HG02759 (cell line): Measurements from ENCODE around the gene AUNIP.
"Not testable (repeated sequence)": the region's sequence is repeated elsewhere in the genome, so short reads cannot be mapped to it uniquely, and the experiment has no call there.

ENCODE experiments used
- ATAC-seq: cut with Tn5 transposase; IDR thresholded peaks from one replicate; pipeline ENCODE4 v1.9.1; 2021; ENCODE audit warnings: mild to moderate bottlenecking, moderate library complexity; ENCODE audit not compliant: unreplicated experiment

AUNIP gene

DNA sequence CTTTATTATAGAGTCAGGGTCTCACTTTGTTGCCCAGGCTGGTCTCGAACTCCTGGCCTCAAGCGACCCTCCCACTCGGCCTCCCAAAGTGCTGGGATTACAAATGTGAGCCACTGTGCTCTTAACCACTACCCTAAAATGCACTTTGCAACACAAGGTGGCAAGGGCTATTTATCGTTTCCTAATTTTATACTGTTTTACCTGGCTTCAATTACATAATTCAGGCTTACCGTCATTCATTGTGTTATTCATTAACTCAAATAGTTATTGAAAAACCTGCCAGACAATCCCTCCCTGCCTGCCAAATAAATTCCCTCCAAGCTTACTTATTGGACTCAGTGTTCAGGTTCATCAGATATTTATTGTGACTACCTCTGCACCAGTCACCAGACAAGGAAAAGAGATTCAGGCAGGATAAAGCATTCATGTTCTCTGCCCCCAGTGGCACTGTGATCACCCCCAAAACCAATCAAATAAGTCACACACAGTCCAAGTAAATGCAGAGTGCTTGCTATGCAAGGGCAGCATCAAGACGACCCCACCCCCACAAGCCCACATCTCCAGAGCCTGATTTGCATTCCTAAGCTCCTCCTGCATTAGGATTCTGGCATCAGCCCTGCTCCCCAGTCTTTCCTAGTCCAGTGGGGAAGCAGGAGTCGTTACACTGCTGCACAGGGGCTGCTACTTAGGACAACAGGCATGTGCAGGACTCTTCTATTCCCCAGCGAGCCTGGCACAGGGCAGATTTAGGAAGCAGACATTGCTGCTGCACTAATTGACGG lies 8.1 kb upstream of the AUNIP start:
- no peak for ATAC-seq

DNA sequence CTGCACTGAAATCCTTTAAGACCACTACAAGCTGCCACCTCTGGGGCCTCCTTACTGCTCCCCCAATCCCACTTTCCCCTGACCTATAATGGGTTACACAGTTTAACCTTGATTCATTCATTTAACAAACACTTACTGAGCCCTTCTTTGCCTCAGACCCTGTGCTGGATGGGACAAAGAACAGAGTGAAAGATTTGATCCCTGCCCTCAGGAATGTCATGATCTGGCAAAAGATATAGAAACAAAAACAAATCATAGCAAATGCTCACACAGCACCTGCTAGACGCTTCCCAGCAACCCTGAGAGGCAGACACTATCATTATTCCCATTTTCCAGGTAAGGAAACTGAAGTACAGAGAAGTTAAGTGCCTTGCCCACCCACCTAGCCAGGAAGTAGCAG lies 7.0 kb upstream of the AUNIP start:
- ATAC-seq = no peak

DNA sequence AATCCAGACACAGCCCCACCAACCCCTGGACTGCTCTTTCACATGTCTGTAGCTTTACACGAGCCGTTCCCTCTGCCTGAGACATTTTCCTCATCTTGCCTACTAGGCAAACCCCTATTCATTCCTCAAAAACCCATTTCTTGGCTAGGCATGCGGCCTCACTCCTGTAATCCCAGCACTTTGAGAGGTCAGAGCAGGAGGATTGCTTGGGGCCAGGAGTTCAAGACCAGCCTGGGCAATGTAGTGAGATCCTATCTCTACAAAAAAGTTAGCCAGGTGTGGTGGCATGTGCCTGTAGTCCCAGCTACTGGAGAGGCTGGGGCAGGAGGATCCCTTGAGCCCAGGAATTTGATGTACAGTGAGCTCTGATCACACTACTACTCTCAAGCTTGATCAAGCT lies 5.2 kb upstream of the AUNIP start:
- ATAC-seq = no peak

DNA sequence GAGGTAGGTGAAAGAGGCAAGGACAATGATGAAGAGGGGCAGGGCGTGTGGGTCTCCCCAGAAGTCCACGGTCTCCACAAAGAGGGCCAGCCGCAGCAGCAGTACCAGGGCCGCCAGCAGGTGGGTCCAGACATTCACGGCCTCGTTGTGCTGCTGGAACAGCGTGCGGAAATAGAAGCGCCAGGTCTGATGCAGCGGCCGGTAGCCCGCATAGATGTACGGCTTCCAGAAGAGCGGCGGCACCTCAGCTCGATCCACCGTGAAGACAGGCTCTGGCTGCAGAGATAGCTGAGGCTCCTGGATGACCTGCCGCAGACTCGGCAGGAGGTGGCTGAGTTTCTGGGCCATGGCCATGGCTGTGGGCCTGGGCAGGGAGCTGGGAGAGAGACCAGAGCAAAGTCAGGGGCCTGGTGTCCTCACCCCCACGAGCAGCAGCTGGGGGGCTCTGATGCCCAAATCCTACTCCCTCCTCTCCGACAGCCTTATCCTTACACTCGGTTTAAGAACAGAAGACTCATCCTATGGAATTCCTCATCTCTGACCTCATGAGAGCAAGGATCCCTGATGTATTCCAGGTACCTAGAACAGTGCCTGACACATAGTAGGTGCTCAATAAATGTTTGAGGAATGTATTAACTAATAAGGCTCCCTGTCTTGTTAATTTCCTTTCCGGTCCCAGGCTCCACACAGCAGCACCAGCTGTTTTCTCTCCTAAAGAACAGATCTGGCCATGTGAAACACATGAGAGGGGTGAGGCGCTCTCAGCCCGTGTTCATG lies 4.4 kb upstream of the AUNIP start:
- ATAC-seq = no peak

DNA sequence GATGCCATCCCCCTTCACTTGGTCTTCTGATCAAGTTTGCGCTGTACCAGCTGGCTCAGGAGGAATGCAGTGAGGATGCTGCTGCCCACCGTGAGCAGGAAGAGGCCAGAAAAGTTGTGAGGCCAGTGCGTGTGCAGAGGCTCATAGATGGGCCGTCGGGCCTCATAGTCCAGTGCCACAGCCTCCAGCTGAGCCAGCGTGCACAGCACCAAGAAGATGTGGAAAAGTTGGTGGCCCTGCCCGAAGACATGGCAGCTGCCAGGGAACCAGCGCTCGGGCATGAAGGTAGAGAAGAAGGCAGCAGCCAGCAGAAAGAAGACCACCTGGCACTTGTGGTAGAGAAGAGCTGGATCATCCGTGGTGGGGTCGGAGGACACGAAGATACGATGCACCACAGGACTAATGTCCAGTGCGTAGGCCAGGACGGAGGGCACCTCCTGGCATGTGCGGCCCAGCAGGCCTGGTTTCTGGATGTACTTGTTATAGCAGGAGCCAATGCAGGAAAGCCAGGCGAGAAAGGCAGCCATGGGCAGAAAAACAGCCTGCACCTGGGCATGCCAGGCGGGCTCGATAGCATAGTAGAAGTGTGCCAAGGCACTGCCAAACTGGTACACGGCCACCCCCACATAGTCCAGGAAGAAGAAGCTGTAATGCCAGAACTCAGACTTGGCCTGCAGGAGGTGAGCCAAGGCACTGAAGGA lies 3.7 kb upstream of the AUNIP start:
- ATAC-seq = no peak

DNA sequence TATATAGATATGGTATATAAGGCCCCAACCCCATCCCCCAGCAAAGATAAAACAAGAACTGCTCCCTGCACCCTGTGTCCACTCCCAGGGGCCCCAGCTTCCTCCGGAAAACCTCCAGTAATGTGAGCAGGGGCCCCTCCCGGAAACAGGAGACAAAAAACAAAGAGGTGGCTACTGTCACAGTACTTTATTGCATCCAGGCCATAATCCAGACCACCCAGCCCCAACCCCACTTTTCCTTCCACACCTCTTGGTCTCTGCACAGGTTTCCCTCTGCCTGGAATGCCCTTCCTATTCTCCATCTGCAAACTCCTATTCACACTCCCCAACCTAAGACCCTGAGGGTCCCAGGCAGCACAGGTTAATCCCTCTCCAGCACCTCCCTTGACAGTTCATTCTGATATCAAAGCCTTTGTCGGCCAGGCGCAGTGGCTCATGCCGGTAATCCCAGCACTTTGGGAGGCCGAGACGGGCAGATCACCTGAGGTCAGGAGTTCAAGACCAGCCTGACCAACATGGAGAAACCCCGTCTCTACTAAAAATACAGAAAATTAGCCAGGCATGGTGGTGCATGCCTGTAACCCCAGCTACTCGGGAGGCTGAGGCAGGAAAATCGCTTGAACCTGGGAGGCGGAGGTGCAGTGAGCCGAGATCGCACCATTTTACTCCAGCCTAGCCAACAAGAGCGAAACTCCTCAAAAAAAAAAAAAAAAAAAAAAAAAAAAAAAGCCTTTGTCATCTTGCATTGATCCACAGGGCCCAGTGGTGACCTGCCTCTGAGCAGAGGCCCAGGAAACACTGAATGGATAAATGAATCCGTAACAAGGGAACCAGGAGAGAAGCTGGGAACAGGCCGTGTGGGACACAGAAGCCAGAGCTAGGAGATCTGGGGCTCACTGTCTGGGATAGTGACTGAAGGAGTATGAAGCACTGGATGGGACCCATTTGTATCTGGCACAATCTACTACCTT lies 2.3 kb upstream of the AUNIP start:
- ATAC-seq = no peak

DNA sequence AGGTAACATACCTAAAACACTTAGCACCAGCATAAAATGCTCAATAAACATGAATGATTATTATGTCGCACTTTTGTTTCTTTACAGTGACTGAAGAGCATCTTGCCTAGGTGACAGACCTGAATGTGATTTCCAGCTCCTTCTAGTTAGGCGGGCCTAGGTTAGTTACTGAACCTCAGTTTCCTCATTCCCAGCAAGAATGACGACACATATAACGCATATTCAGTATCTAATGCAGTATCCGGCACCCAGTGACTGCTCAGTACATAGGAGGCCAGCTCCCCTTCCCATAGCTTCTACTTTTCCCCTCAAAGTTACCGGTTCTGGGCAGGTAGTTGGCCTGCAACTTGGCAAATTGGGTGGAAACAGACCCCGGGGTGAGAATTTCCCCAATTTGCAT lies 763 bp downstream of the AUNIP start:
- no peak for ATAC-seq

DNA sequence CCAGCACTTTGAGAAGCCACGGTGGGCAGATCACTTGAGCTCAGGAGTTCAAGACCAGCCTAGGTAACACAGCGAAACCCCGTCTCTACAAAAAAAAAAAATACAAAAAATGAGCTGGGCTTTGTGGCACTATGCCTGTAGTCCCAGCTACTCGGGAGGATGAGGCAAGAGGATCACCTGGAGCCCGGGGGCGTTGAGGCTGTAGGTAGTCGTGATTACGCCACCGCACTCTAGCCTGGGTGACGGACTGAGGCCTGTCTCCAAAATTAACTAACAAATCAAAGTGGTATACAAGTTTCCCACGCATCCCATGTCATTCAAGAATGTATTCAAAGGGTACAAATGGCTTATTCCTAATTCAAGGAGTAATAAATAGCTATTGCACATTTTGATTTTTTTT lies 2.4 kb downstream of the AUNIP start:
- ATAC-seq = no peak

DNA sequence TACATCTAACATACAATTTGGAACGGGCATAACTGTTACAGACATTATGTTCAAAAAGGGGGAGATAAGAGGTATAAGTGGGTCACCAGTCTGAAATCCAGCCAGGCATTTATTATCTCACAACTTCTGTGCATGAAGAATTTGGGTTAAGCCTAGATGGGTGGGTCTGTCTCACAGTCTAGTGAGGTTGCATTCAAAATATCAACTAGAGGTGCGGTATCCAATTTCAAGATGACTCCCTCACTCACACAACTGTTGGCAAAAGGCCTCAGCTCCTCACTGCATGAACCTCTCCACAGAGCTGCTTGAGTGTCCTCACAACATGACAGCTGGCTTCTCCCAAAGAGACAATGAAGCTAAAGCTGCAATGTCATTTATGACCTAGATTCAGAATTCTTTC lies 4.7 kb downstream of the AUNIP start:
- ATAC-seq = no peak

DNA sequence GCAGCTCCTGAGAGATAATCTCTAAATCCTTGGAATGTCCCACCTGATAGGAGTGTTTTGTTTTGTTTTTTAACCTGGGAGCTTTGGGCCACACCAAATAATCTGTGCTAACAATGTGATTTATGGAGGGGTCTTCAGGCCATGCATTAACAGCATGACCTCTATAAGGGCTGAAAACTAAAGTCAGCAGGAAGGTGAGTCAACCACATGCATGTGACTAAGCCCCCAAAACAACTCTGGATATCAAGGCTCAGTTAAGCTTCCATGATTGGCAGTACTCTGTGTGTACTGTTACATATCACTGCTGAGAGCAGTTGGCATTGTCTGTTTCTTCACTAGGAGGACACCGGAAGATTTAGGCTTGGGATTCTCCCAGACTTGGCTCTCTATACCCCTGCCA lies 10.7 kb downstream of the AUNIP start:
- ATAC-seq = no peak

DNA sequence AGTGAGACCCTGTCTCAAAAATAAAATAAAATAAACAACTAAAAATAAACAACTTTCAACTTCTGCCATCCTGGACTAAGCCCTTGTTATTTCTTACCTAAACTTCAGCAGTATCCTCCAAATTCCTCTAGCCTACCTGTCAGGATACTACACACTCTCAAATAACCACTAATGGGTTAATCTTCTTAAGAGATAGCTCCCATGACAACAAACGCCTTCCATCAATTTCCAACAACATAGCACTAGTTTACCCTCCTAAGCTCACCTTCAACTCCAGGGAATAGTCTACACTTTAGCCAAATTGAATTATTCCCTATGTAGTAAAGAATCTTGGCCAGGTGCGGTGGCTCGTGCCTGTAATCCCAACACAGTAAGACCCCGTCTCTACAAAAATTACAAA lies 11.3 kb downstream of the AUNIP start:
- ATAC-seq = no peak

DNA sequence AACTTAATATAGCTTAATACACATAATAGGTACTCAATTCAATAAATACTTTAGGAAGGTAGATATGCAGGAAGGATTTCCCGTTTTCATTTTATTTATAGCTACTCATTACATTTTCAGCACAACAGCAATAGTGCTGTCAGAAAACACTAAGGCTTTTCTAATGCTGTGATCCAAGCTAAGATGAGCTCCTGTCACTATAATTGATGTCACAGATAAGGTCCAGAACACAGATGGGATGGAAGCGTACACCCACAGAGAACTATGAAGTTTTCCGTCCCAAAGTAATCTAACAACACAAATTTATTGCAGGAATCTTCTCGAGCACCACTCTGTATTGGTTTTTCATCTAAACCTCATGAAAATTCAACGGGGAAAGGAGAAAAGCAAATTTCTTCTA lies 13.6 kb downstream of the AUNIP start:
- ATAC-seq = no peak

DNA sequence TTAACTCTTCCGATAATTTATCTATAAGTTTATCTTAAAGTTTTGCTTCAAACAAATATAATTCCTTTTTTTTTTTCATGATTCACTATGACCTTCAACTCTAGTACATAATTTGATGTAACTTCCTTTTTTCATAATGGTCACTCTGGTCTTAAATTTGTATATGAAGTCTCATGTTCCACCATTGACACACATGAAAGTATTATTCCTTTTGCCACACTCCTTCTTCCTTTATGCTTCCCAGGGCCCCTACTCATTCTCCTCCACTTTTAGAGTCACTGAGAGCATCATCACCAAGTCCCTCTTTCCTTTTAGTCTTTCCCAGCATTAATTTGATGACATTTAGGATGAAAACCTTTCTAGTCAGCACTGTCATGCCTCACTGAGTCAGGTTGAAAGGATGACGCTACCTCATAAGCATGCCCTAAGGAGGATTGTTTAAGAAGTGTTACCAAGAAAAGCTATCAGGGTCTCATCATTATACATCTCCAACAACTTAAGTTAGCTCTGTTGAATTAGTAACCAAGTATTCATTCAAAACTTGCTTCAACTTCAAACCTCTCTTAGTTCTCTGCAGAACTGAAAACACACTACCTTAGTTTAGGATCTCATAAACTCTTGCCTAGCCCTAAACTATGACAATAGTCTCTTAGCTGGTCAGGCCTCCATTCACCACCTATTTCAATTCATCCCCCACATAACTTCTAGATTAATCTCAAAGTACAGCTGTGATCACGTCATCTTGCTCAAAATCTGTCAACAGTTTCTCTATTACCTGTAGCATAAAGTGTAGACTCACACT lies 14.5 kb downstream of the AUNIP start:
- no peak for ATAC-seq

DNA sequence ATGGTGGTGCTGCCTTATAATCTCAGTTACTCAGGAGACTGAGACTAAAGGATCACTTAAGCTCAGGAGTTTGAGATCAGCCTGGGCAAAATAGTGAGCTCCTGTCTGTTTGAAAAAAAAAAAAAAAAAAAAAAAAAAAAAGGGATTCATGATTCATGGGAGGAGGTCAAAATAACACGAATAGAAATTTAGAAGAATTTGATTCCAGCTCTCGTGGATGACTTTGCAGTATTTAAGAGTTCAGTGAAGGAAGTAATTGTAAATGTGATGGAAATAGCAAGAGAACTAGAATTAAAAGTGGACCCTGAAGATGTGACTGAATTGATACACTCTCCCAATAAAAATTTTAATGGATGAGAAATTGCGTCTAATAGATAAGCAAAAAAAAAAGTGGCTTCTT lies 15.8 kb downstream of the AUNIP start:
- no peak for ATAC-seq

DNA sequence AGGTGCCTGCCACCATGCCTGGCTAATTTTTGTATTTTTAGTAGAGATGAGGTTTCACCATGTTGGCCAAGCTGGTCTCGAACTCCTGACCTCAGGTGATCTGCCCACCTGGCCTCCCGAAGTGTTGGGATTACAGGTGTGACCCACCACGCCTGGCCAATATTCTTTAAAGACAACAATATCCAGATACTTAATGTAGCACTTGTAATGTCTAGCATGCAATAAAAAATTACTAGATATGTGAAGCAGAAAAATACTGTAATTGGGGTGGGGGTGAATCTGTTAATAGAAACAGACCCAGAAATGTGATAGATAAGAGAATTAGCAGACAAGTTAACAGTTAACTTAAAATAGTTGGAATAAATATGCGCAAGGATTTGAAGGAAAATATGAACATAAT lies 19.4 kb downstream of the AUNIP start:
- ATAC-seq = not testable (repeated sequence)

DNA sequence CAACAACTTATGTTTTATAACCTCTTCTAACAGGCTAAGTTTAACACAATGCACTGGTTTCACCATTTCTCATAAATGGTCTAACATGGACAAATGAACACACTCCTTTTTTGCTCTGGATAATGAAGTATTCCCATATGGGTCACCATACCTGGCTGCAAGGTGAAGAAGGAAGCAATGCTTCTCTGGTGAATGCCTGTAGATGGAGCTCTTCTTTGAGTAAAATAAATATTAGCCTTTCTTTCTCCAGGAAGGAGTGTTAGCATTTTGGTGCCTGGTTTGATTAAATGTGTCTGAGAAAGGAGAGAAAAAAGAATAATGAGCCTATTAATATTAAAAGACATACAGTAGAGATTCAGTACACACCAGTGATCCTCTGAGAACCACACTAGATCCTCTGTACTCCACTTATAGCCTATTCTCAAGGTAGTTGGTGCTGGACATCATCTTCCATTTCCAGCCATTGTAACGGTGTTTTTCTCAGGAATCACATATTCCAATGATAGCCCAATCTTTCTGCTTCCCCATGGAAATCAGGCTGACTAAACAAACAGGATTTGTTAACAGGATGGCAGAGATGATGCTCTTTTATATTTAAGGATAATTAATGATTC lies 21.9 kb downstream of the AUNIP start:
- no peak for ATAC-seq

DNA sequence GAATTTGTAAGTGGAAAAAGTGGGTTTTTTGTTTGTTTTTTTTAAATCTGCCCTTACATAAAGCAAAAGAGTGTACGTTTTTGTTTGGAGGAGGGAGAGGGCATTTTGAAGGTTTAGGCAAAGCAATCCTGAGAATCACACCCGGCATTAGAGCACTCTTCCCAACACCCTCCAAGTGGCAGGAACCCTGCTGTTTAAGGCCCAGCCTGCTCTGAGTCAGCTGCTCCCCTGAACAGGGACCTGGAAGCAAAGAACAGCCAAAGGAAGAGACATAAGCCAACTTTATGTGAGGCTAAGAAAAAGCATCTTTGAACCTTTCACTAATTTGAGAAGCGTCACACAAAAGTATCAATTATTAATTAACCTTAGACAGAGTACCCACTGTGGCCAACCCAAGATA lies 22.6 kb downstream of the AUNIP start:
- ATAC-seq = no peak

DNA sequence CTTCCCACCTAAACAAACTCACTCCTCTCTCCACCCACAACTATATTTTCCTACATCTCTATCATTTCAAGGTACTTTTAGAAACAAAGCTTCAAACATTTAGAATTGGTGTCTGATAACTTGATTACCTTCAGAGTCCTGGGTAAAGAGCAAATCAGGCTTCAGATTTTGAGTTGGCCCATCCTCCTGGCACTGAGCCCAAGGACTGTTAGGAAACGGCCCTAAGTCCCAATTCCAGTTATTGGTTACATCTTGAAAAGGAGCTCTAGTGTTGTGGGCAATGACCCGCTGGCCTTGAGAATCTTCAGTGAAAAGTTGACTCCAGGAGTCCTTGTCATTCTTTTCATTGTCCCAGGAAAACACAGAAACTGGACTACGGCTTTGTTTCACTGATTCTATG lies 24.4 kb downstream of the AUNIP start:
- no peak for ATAC-seq

DNA sequence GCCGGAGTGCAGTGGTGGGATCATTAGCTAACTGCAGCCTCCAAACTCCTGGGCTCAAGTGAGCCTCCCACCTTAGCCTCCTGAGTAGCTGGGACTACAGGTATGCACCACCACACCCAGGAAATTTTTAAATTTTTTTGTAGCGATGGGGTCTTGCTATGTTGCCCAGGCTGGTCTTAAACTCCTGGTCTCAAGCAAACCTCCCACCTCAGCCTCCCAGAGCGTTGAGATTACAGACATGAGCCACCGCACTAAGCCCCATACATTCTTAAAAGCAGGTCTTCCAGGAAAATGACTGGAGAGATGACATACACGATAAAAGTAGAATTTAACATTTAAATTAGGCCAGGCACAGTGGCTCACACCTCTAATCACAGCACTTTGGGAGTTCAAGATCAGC lies 26.1 kb downstream of the AUNIP start:
- ATAC-seq = no peak
